ENCODE measurements around the gene PGLYRP4.
"Not testable (repeated sequence)": the region's sequence is repeated elsewhere in the genome, so short reads cannot be mapped to it uniquely, and the experiment has no call there.

Gene PGLYRP4

DNA sequence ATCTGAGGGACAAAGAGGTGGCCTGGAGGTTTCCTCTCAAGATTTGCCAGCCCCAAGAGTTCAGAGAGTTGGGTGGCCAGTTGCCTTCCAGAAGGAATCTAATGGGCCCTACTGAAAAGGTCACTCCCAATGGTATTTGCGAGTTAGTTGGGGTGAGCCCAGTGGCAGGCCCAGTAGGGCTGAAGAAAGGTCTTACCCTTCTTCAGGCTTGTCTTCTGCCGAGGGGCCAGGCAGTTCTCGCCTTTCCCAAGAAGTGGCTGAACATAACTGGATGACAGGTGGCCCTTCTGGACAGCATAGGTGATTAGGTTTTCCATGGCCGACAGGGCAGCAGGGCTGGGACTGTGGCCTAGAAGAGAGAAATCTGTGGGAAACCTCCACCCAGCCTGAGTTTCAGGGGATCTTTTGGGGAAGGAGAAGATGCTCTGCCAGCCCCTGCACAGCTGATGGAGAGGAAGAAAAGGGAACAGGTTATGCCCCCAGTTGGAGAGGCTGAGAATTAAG, 7.2 kb downstream of the PGLYRP4 start:
- in situ Hi-C loops (cut with MboI; ENCODE audit: low sequenced_read_pairs): no loop called here

- in situ Hi-C loops (cut with MboI; ENCODE audit: low sequenced_read_pairs): no loop called here
These were observed 8.3 kb downstream of the PGLYRP4 start for GRCh38 chr1:153340356-153340755.

DNA sequence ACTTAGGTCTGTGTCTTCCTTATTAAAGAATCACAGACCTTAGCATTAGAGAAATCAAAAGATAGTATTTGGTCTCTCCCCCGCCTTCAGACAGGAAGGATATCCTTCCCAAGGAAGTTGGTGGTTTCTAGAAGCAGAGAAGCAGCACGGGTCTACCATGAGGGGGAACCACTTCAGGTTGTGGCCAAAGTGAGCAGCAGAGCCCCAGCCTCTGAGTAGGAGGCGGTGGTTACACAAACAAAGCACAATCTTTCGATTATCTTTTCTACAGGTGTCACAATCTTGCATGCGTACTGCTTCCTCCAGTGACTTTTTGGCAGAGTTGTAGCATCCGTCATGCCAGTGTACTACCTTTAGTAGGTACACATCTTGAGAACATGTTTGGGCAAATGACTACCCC, 8.8 kb downstream of the PGLYRP4 start:
- in situ Hi-C loops (cut with MboI; ENCODE audit: low sequenced_read_pairs): no loop called here

GRCh38 chr1:153337980-153338853, 10.4 kb downstream of the PGLYRP4 start:
- in situ Hi-C loops (cut with MboI; ENCODE audit: low sequenced_read_pairs): no loop called here

DNA sequence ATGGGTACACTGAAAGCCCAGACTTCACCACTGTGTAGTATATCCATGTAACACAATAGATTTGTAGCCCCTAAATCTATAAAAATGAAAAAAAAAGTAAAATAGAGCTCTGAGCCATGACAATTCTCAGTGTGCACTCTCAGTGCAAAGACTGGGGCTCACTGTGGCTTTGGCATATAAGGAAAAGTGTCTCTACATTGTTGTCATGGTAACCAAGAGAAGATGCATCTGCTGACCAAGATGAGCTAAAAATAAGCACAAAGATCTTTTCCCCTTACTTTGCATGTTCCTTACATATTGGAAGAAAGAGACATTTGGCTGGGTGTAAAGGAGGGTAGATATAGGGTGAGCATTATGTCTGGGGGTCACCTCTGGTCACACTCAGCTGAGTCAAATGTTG, 12.0 kb downstream of the PGLYRP4 start:
- in situ Hi-C loops (cut with MboI; ENCODE audit: low sequenced_read_pairs): no loop called here

DNA sequence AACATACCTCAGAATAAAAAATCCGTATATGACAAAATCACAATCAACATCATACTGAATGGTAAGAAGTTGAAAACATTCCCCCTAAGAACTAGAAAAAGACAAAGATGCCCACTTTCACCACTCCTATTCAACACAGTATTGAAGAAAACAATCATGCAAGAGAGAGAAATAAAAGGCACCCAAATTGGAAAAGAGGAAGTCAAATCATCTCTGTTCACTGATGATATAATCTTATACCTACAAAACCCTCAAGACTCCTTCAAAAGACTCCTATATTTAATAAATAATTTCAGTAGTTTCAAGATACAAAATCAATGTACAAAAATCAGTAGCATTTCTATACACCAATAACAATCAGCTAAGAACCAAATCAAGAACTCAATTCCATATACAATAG, 14.7 kb downstream of the PGLYRP4 start:
- in situ Hi-C loops (cut with MboI; ENCODE audit: low sequenced_read_pairs): no loop called here

GRCh38 chr1:153324912-153325311, 23.7 kb downstream of the PGLYRP4 start:
- in situ Hi-C loops (cut with MboI; ENCODE audit: low sequenced_read_pairs): no loop called here

DNA sequence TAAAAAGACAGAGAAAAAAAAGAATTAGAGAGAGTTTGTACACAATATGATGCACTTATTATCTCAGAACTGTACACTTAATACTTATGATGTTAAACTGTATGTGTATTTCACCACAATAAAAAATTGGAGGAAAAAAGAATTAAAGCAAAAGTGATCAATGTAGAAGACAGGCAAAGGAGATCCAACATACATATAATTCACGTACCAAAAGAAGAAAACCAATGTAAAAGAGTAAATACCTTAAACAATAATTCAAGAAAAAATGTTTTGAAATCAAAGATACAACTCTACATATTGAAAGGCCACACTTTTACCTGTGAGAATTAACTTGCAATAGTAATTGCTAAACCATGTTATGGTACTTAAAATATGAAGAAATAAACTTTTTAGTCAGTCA, 26.1 kb downstream of the PGLYRP4 start:
- in situ Hi-C loops (cut with MboI; ENCODE audit: low sequenced_read_pairs): no loop called here

GRCh38 chr1:153318145-153318544, 30.5 kb downstream of the PGLYRP4 start:
- in situ Hi-C loops (cut with MboI; ENCODE audit: low sequenced_read_pairs): not testable (repeated sequence)

DNA sequence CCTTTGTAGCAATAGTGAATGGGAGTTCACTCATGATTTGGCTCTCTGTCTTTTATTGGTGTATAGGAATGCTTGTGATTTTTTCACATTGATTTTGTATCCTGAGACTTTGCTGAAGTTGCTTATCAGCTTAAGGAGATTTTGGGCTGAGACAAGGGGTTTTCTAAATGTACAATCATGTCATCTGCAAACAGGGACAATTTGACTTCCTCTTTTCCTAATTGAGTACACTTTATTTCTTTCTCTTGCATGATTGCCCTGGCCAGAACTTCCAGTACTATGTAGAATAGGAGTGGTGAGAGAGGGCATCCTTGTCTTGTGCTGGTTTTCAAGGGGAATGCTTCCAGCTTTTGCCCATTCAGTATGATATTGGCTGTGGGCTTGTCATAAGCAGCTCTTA, 32.6 kb downstream of the PGLYRP4 start:
- in situ Hi-C loops (cut with MboI; ENCODE audit: low sequenced_read_pairs): not testable (repeated sequence)

DNA sequence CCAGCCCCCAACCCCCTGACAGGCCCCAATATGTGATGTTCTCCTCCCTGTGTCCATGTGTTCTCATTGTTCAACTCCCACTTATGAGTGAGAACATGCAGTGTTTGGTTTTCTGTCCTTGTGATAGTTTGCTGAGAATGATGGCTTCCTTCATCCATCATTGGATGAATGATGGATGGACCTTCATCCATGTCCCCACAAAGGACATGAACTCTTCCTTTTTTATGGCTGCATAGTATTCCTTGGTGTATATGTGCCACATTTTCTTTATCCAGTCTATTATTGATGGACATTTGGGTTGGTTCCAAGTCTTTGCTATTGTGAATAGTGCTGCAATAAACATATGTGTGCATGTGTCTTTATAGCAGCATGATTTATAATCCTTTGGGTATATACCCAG, 34.3 kb downstream of the PGLYRP4 start:
- in situ Hi-C loops (cut with MboI; ENCODE audit: low sequenced_read_pairs): not testable (repeated sequence)

DNA sequence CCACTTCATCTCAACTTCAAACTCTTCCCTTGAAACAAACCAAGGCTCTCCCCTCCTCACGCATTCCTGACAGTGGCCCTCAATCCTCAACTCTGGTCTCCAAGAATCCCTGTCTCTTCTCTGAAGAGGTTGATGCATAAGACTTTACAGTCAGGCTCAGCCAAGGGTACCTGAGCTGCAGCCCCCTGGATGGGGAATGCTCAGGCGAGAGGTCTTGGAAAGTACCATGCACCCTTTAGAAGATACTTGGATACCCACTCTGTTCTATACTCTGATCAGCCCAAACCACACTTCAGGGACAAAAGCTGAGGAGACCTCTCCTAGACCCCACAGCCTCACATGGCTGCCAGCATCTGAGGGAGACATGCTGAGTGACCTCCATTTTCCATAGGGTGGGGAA, 35.4 kb downstream of the PGLYRP4 start:
- in situ Hi-C loops (cut with MboI; ENCODE audit: low sequenced_read_pairs): no loop called here

- in situ Hi-C loops (cut with MboI; ENCODE audit: low sequenced_read_pairs): no loop called here
These were observed 36.0 kb downstream of the PGLYRP4 start, which contains the start of gene PGLYRP3 for GRCh38 chr1:153312570-153313186. TSS of gene PGLYRP3 (minus strand) at chr1:153312952. CDS start at chr1:153310665, 2,287 bp downstream.

GRCh38 chr1:153310526-153310925, 38.1 kb downstream of the PGLYRP4 start:
- in situ Hi-C loops (cut with MboI; ENCODE audit: low sequenced_read_pairs): no loop called here

DNA sequence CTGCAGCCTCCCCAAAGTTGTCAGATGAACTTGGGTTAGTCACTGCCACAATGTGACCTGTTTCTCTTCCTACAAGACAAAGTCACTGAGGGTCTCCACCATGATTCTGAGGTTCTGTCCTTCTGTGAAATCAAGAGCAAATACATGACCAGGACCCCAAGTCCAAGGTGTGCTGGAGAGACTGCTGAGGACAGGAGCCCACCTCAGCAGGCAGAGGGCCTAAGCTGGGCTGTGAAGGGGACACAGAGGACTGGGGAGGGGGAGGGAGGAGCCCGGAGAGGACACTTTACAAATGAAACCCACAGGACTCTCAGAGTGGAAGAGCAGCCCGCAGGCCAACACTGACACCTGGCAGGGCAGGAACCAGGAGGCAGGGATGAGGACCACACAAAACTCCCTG, 39.2 kb downstream of the PGLYRP4 start:
- in situ Hi-C loops (cut with MboI; ENCODE audit: low sequenced_read_pairs): no loop called here

- in situ Hi-C loops (cut with MboI; ENCODE audit: low sequenced_read_pairs): no loop called here
These were observed 40.1 kb downstream of the PGLYRP4 start for GRCh38 chr1:153308540-153308939.

GRCh38 chr1:153307221-153307600, 41.4 kb downstream of the PGLYRP4 start:
- in situ Hi-C loops (cut with MboI; ENCODE audit: low sequenced_read_pairs): no loop called here

DNA sequence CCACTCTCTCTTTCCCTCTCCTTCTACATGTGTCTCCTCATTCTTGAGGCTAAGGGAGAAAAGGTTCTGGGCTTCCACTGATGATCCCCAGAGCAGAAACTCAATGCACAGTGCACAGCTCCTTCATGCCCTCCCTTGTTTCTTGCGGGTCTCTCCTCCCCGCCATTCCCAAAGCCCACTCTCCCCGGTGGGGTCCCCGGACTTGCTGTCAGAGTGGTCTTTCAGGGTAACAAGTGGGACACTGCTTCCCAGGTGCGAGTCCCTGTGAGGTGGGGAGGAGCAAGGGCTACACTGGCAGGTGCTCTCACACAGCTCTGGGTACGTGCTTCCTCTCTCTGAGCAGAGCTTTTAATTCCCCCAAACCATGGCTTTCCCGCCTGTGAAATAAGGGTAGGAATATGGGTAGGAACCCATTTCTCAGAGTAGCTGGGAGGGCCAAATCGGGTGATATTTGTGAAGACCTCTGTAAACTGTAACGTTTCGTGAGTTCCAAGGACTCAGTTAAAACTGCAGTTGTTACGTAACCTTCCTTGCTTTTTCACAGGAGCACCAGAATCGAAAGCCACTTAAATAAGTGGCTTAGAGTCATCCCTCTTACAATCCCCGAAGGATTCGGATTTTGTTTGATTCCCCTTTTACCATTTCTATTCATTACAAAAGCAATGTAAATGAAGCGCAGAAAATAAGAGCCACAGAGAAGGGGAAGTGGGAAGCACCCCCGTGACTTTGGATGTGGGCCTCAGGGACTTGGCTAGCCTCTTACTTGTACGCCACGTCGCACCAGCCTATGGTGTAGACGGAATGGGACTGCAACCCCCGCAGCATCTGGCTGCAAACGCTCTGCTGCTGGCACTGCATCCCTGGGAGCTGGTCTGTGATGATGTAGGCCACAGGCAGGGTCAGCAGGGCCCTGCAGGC, 42.1 kb downstream of the PGLYRP4 start:
- in situ Hi-C loops (cut with MboI; ENCODE audit: low sequenced_read_pairs): no loop called here

DNA sequence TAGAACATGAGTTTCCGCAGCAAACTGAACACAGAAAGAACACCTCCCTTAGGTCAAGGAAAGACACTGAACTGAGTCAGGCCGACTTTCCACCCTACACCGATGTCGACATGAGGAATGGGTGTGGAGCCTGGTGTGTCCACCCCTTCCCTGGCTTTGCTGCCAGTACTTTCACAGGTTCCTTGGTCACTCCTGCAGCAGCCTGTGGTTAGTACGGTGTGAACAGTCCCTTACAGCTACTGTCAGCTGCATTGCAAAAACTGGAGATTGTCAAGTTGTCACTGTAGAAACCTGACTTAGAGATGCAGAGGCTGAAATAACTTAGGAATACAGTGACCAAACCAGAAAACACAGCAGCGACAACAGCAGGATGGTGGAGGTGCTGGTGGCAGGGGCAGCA, 43.0 kb downstream of the PGLYRP4 start:
- in situ Hi-C loops (cut with MboI; ENCODE audit: low sequenced_read_pairs): no loop called here

DNA sequence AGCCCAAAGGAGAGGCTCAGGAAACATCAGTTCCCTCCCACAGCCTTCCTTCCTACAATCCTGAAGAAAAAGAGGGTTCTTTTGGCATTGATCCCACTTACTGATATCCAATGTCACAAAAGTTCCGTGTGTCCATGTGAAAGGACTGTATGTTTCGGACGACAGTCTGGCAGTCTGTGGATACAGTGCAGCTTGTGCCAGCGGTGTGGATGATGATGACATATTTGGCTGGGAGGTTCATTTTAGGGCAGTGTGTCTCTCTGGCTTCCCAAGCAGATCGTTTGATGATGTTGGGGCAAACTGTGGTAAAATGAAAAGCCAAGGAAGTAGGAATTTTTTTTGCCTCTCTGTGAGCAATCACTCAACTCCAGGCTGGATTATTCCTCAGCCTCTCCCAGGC, 46.3 kb downstream of the PGLYRP4 start:
- in situ Hi-C loops (cut with MboI; ENCODE audit: low sequenced_read_pairs): no loop called here

DNA sequence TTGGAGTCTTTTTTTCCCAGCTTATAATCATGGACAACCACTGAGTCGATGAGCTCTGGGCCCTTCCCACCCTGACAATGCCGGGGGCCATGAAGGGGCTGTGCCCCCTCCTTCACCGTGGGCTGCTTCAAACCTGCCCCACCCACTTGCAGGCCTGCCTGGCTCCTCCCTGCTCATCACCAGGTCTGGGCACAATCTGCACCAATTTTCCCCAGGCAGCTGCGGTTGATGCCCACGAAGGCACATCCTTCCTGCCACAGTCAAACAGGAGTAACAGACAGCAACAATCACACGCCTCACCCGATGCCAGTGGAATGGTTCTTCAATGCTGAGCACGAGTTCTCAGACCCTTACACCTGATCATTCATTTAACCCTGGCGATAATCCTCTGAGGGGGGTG, 54.8 kb downstream of the PGLYRP4 start:
- in situ Hi-C loops (cut with MboI; ENCODE audit: low sequenced_read_pairs): no loop called here
